Skeletal muscle satellite cell (primary cell): ENCODE data around the gene ANK2.
A peak's percentile ranks its signal among the peaks of the same experiment; 100 is the strongest.
"Not testable (repeated sequence)": the region's sequence is repeated elsewhere in the genome, so short reads cannot be mapped to it uniquely, and the experiment has no call there.

ENCODE experiments used
- H3K27me3 ChIP-seq: 2 replicates; pipeline ENCODE4 v1.7.0; 2013; ENCODE audit warnings: low read length; ENCODE audit not compliant: control insufficient read depth, insufficient read depth
- H3K36me3 ChIP-seq: 2 replicates; pipeline ENCODE4 v1.7.0; 2013; ENCODE audit warnings: mild to moderate bottlenecking, control low read depth, low read length; ENCODE audit not compliant: insufficient read depth
- H3K4me1 ChIP-seq: 2 replicates; pipeline ENCODE4 v1.7.0; 2013; ENCODE audit warnings: low read length; ENCODE audit not compliant: control insufficient read depth, insufficient read depth
- H3K4me2 ChIP-seq: 2 replicates; pipeline ENCODE4 v1.7.0; 2013; ENCODE audit warnings: mild to moderate bottlenecking, low read length
- H3K4me3 ChIP-seq: 2 replicates; pipeline ENCODE4 v1.7.0; 2013; ENCODE audit warnings: low read length
- H3K9ac ChIP-seq: 2 replicates; pipeline ENCODE4 v1.7.0; 2013; ENCODE audit warnings: mild to moderate bottlenecking, low read depth, low read length, moderate library complexity
- H3K9me3 ChIP-seq: replicated peaks from 2 replicates; pipeline ENCODE4 v1.7.0; 2013; ENCODE audit warnings: mild to moderate bottlenecking, control low read depth, low read length

Gene ANK2

DNA sequence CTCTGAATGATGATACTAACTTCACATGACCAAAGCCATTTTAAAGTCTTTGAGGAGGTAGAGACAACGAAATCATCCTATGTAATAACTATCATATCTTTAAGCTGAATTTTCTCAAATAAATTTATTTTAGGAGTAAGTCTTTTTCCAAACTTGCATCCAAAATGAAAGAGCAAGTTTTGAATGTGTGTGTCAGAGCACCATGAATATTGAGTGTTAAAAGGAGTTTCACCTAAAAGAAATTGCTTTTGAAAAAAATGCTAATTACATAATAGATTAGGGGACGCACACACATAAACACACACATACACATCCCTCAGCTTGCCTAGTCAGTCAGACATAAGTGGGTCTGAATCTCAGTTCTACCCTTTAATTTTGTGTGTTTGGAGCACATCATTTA is 1.9 kb downstream of the ANK2 start:
- no peak overlapping the region for H3K9ac ChIP-seq
- H3K4me2 ChIP-seq = no peak overlapping the region
- H3K9me3 ChIP-seq = no peaks in the 10 kb centered on the region
- no peaks in the 10 kb centered on the region for H3K36me3 ChIP-seq
- H3K4me1 ChIP-seq = peaks cover 22% of the 10 kb centered on the region
- no peak overlapping the region for H3K4me3 ChIP-seq
- H3K27me3 ChIP-seq = no peaks in the 10 kb centered on the region

- Histone ChIP-seq H3K4me3 (no peak overlapping the region), H3K4me2 (peak overlapping the region; percentile 30), H3K9me3 (no peaks in the 10 kb centered on the region), H3K27me3 (no peaks in the 10 kb centered on the region), H3K4me1 (peaks cover 22% of the 10 kb centered on the region), H3K36me3 (no peaks in the 10 kb centered on the region), H3K9ac (no peak overlapping the region)
Observed at GRCh38 chr4:113052379-113052951, 3.0 kb downstream of the ANK2 start.

DNA sequence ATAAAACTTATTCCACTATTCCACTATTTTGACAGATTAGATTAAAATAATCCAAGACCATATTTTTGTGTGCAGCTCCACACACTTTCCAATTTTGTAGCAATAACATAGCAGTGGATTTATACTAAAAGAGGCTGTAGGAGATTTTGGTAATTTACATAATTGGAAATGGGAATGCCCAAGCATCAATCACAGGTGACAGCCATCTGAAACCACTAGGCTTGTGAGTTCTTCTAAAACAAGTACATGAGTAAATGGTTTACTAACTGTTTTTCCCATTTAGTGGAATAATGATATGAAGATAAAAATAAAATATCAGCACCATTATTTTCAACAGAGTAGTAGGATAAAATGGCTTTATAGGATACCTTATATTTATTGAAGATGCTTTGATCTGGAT is 4.4 kb downstream of the ANK2 start:
- Histone ChIP-seq H3K4me2 (no peak overlapping the region), H3K36me3 (no peaks in the 10 kb centered on the region), H3K9ac (no peak overlapping the region), H3K4me3 (no peak overlapping the region), H3K27me3 (no peaks in the 10 kb centered on the region), H3K9me3 (no peaks in the 10 kb centered on the region), H3K4me1 (peaks cover 28% of the 10 kb centered on the region)

- Histone ChIP-seq H3K27me3 (no peaks in the 10 kb centered on the region), H3K4me3 (no peak overlapping the region), H3K4me1 (peaks cover 18% of the 10 kb centered on the region), H3K36me3 (no peaks in the 10 kb centered on the region), H3K9me3 (no peaks in the 10 kb centered on the region), H3K4me2 (no peak overlapping the region), H3K9ac (no peak overlapping the region)
Observed at GRCh38 chr4:113056318-113056717, 6.9 kb downstream of the ANK2 start.

- H3K4me3 ChIP-seq = no peak overlapping the region
- no peaks in the 10 kb centered on the region for H3K27me3 ChIP-seq
- H3K4me1 ChIP-seq = peaks cover 7% of the 10 kb centered on the region
- H3K36me3 ChIP-seq = no peaks in the 10 kb centered on the region
- H3K9ac ChIP-seq = no peak overlapping the region
- no peaks in the 10 kb centered on the region for H3K9me3 ChIP-seq
- H3K4me2 ChIP-seq = no peak overlapping the region
Observed at GRCh38 chr4:113057891-113058290, 8.4 kb downstream of the ANK2 start.

DNA sequence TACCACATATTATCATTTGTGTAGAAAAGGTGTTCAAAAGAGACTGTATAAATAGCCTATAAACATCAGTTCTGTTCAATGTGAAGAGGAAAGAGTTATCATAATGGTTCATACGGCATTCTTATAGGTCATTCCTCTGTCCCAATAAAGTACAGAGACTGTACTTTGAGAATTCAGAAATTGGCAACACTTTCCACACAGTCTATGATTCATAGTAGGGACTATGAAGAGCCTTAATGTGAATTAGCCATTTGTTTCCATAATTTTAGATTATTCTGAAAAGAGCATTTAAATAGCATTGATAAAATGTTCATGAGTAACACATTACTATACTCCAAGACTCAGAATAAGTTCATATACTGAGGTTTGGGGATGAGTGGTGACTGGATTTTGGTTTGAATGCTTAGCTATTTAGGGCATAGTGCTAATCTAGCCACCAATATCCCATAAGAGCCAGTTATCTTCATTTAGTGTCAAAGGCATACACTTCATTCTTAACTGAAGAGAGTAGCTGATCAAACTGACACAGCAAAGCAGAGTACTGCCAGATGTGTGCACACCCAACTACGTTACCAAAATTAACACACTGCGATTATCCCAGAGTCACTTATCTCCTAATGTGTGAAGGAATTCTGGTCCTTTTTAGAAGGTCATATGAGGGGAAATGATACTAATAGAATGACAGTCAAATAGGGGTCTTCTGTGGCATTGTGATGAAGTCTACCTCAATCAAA is 10.2 kb downstream of the ANK2 start:
- H3K27me3 ChIP-seq = no peaks in the 10 kb centered on the region
- no peaks in the 10 kb centered on the region for H3K36me3 ChIP-seq
- peaks cover 6% of the 10 kb centered on the region for H3K4me1 ChIP-seq
- no peaks in the 10 kb centered on the region for H3K9me3 ChIP-seq
- no peak overlapping the region for H3K4me3 ChIP-seq
- H3K9ac ChIP-seq = no peak overlapping the region
- H3K4me2 ChIP-seq = no peak overlapping the region

DNA sequence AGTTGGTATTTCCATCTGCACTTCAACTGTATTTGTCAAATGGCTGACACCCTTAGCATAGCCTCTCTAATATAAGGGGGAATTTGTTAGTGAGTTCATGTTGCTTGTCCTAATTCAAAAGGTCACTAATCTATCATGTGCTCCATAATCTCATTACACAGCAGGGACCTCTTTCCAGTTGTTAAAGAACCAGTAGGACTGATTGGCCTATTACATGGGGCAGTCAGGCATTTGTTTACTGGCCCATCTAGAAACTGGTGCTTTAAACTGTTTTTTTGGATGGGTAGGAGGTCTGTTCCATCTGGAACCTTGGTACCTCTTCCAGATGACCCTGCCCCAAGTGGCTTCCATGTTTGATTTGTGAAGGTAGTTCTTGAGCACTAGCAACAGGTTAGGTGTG is 11.4 kb downstream of the ANK2 start:
- no peak overlapping the region for H3K4me3 ChIP-seq
- no peaks in the 10 kb centered on the region for H3K9me3 ChIP-seq
- peaks cover 6% of the 10 kb centered on the region for H3K4me1 ChIP-seq
- H3K4me2 ChIP-seq = no peak overlapping the region
- H3K36me3 ChIP-seq = no peaks in the 10 kb centered on the region
- H3K27me3 ChIP-seq = no peaks in the 10 kb centered on the region
- no peak overlapping the region for H3K9ac ChIP-seq

- Histone ChIP-seq H3K4me3 (no peak overlapping the region), H3K27me3 (no peaks in the 10 kb centered on the region), H3K4me2 (no peak overlapping the region), H3K9me3 (no peaks in the 10 kb centered on the region), H3K9ac (no peak overlapping the region), H3K4me1 (no peaks in the 10 kb centered on the region), H3K36me3 (no peaks in the 10 kb centered on the region)
Observed at GRCh38 chr4:113064244-113064643, 14.8 kb downstream of the ANK2 start.

DNA sequence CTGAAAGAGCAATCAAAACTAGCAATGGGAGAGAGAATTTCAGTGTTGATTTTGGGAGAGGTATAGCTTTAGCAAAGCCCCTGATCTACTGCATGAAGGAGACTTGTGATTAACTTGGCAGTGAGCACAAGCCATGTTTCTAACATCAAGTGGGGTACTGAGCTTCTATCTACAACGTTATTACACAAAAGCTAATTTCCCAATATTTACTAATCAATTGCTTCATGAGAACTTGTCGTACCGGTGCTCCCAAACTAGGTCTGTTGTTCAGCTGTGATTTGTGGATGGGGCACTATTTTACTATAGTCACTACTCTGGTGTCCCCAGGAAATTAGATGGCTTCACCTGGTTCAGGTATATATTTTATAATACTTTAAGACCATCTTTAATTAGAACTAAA is 16.2 kb downstream of the ANK2 start:
- Histone ChIP-seq H3K9me3 (no peaks in the 10 kb centered on the region), H3K4me1 (peaks cover 4% of the 10 kb centered on the region), H3K27me3 (no peaks in the 10 kb centered on the region), H3K36me3 (no peaks in the 10 kb centered on the region), H3K9ac (no peak overlapping the region), H3K4me2 (no peak overlapping the region), H3K4me3 (no peak overlapping the region)

- H3K9me3 ChIP-seq, H3K4me3 ChIP-seq, H3K36me3 ChIP-seq, H3K4me2 ChIP-seq, H3K4me1 ChIP-seq, H3K9ac ChIP-seq, H3K27me3 ChIP-seq: not testable (repeated sequence)
Observed at GRCh38 chr4:113068771-113069170, 19.3 kb downstream of the ANK2 start.

- no peak overlapping the region for H3K4me3 ChIP-seq
- H3K4me1 ChIP-seq = peaks cover 4% of the 10 kb centered on the region
- H3K27me3 ChIP-seq = no peaks in the 10 kb centered on the region
- H3K4me2 ChIP-seq = no peak overlapping the region
- H3K9ac ChIP-seq = no peak overlapping the region
- H3K36me3 ChIP-seq = no peaks in the 10 kb centered on the region
- no peaks in the 10 kb centered on the region for H3K9me3 ChIP-seq
Observed at GRCh38 chr4:113069212-113069892, 19.9 kb downstream of the ANK2 start.

DNA sequence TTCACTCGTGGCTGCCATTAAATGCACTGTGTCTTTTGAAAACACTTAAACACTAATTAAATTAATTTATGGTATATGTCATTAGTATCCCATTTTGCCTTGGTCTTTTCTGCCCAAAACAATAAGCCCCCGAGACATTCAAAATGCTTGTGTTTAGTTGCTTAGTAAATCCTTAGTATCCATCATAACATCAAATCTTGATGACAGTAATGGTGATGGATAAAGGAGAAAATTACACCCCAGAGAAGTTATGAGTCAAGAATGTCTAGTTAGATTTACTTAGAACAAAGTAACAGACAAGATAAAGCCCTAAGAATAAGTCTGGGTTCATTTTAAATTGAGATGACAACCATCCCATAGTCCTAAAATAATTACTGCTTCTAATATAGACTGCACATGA is 21.3 kb downstream of the ANK2 start:
- H3K9me3 ChIP-seq = no peaks in the 10 kb centered on the region
- peaks cover 4% of the 10 kb centered on the region for H3K4me1 ChIP-seq
- H3K9ac ChIP-seq = no peak overlapping the region
- H3K36me3 ChIP-seq = no peaks in the 10 kb centered on the region
- no peaks in the 10 kb centered on the region for H3K27me3 ChIP-seq
- no peak overlapping the region for H3K4me2 ChIP-seq
- no peak overlapping the region for H3K4me3 ChIP-seq
